Thyroid gland (tissue), 4 donors: Measurements from ENCODE around the gene FBXO38. TPM values are rescaled to one million over a fixed set of nuclear protein-coding genes. Genes with fewer than 3 reads are reported as not detected.

Source experiments
- DNase-seq, 2 donors: peaks; one replicate each; pipeline ENCODE4 v3.0.0-alpha.2; 2019
- H3K27ac ChIP-seq, 3 donors: fragments of 200-600 bp; sonication (generic); 1 replicate in 2 of 3; 2 replicates in 1 of 3; pipeline ENCODE4 v1.5.1; 2016 to 2019; ENCODE audit warnings: mild to moderate bottlenecking in 1 of 3, moderate library complexity in 1 of 3
- H3K27me3 ChIP-seq: fragments of 200-600 bp; sonication (generic); one replicate; pipeline ENCODE4 v1.5.1; 2019
- H3K36me3 ChIP-seq, 2 donors: fragments of 200-600 bp; sonication (generic); one replicate each; pipeline ENCODE4 v1.5.1; 2016 to 2019
- H3K4me1 ChIP-seq, 2 donors: fragments of 200-600 bp; sonication (generic); one replicate each; pipeline ENCODE4 v1.5.1; 2017 to 2019
- H3K4me3 ChIP-seq, 3 donors: fragments of 200-600 bp; sonication (generic); replicated peaks in 1 of 3; 1 replicate in 2 of 3; 2 replicates in 1 of 3; pipeline ENCODE4 v1.5.1; 2016; ENCODE audit warnings: mild to moderate bottlenecking in 1 of 3
- H3K9me3 ChIP-seq: fragments of 200-600 bp; sonication (generic); one replicate; pipeline ENCODE4 v1.5.1; 2017
- CTCF ChIP-seq, 6 experiments: fragments of 200-600 bp in 3 of 6; fragments of 450-650 bp in 3 of 6; sonication (generic) in 3 of 6; IDR thresholded peaks; one replicate each; pipeline ENCODE4 v1.5.1; 2016 to 2019; ENCODE audit warnings: antibody characterized with exemption in 6 of 6, mild to moderate bottlenecking in 2 of 6, inconsistent platforms in 1 of 6, moderate library complexity in 1 of 6
- POLR2A ChIP-seq, 2 donors: fragments of 450-650 bp; IDR thresholded peaks; one replicate each; pipeline ENCODE4 v1.6.1; 2017; ENCODE audit warnings: antibody characterized with exemption in 2 of 2, mild to moderate bottlenecking in 2 of 2, moderate library complexity in 1 of 2
- WGBS, 2 donors: methylation state at CpG; one replicate each; pipeline ENCODE4 v1.1.5; 2017; 5-methylcytosine and 5-hydroxymethylcytosine counted together
- intact Hi-C: fragments of 100-400 bp; cut with DNase I; formaldehyde crosslinking; loops from one replicate; pipeline ENCODE4 v1.15.1; 2023
- total RNA-seq, 4 donors: library from RNA; depleted of rRNA; stranded (reverse); fragments of >200 nt; gene quantifications; one replicate each; pipeline ENCODE4 v1.2.3, GENCODE V29; 2016

FBXO38 gene
- total RNA-seq, 4 donors from 2014 or later, result 49.6 to 86.4 (median 64.1) TPM

- Histone ChIP-seq H3K4me3 (no peak overlapping the region), H3K27ac (no peak overlapping the region), H3K9me3 (no peaks in the 10 kb centered on the region), H3K4me1 (no peaks in the 10 kb centered on the region), H3K27me3 (no peaks in the 10 kb centered on the region), H3K36me3 (peaks cover 39 to 58% of the 10 kb centered on the region in 2 donors)
- intact Hi-C loops, result no loop called here
- 83 to 93% methylated on average over 3 of the region's 3 CpGs for WGBS, 2 donors
- no peak for DNase-seq
- TF ChIP-seq CTCF (IDR thresholded peaks at IDR 0.05), result no peak
- no peak for TF ChIP-seq POLR2A (IDR thresholded peaks at IDR 0.05)
These were observed 24.3 kb downstream of the FBXO38 start for GRCh38 chr5:148408092-148408491.

- Histone ChIP-seq H3K4me3 (no peak overlapping the region), H3K27me3 (no peaks in the 10 kb centered on the region), H3K36me3 (peaks cover 43 to 58% of the 10 kb centered on the region in 2 donors), H3K9me3 (no peaks in the 10 kb centered on the region), H3K4me1 (no peaks in the 10 kb centered on the region), H3K27ac (no peak overlapping the region)
- 93 to 95% methylated on average over 2 of the region's 2 CpGs for WGBS, 2 donors
- DNase-seq, result no peak
- intact Hi-C loops, result no loop called here
- TF ChIP-seq POLR2A (IDR thresholded peaks at IDR 0.05) (no peak), CTCF (IDR thresholded peaks at IDR 0.05) (no peak)
These were observed 28.4 kb downstream of the FBXO38 start for GRCh38 chr5:148412124-148412523.

- WGBS, 2 donors, result 92 to 95% methylated on average over 4 of the region's 4 CpGs
- TF ChIP-seq CTCF (IDR thresholded peaks at IDR 0.05) (no peak), POLR2A (IDR thresholded peaks at IDR 0.05) (no peak)
- Histone ChIP-seq H3K27me3 (no peaks in the 10 kb centered on the region), H3K4me1 (no peaks in the 10 kb centered on the region), H3K27ac (no peak overlapping the region), H3K4me3 (no peak overlapping the region), H3K36me3 (peaks cover 46 to 60% of the 10 kb centered on the region in 2 donors), H3K9me3 (no peaks in the 10 kb centered on the region)
- intact Hi-C loops, result no loop called here
- DNase-seq, result no peak
These were observed 31.1 kb downstream of the FBXO38 start for GRCh38 chr5:148414833-148415232.

- WGBS, 2 donors, result 88 to 93% methylated on average over 1 of the region's 1 CpG
- Histone ChIP-seq H3K27ac (no peak overlapping the region), H3K36me3 (peaks cover 34 to 50% of the 10 kb centered on the region in 2 donors), H3K4me1 (no peaks in the 10 kb centered on the region), H3K4me3 (no peak overlapping the region), H3K9me3 (no peaks in the 10 kb centered on the region), H3K27me3 (no peaks in the 10 kb centered on the region)
- TF ChIP-seq CTCF (IDR thresholded peaks at IDR 0.05) (no peak), POLR2A (IDR thresholded peaks at IDR 0.05) (no peak)
- no peak for DNase-seq
- intact Hi-C loops, result no loop called here
These were observed 32.7 kb downstream of the FBXO38 start for GRCh38 chr5:148416416-148416815.

- TF ChIP-seq POLR2A (IDR thresholded peaks at IDR 0.05) (no peak), CTCF (IDR thresholded peaks at IDR 0.05) (no peak)
- H3K4me3 ChIP-seq, result no peak overlapping the region
- DNase-seq, result no peak
- 94 to 96% methylated on average over 7 of the region's 7 CpGs for WGBS, 2 donors
- peaks cover 34 to 46% of the 10 kb centered on the region in 2 donors for H3K36me3 ChIP-seq
- no peaks in the 10 kb centered on the region for H3K9me3 ChIP-seq
- no peak overlapping the region for H3K27ac ChIP-seq
- intact Hi-C loops, result no loop called here
- no peaks in the 10 kb centered on the region for H3K27me3 ChIP-seq
- no peaks in the 10 kb centered on the region for H3K4me1 ChIP-seq
These were observed 33.2 kb downstream of the FBXO38 start for GRCh38 chr5:148416921-148417320.
